Measurements from ENCODE around the gene ERBIN. TPM values are rescaled to one million over a fixed set of nuclear protein-coding genes. Genes with fewer than 3 reads are reported as not detected.

ERBIN gene
- total and polyA plus RNA-seq, 2 of the 13 experiments (the other 11 are each of a cell fraction or from before 2014, with no cell fraction given), result 14.4 to 41.7 TPM

DNA sequence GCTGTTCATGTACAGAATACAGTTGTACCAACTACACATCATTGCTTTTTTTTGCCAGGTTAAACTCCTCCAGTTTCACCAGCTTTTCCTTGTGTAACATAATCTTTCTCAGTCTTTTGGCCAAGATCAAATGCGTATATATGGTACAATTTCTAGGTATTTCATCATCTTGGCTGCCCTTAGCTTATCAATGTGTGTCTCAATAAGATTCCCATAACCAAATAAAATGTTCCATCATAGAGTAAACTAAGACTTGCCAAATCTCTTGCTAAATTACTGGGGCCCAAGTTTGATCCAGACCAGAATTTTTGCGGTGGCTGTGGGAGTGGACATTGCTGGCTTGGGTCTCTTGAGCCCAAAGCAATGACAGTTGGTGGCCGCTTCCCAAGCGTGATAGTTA is 24.3 kb upstream of the ERBIN start (continued):
- TF ChIP-seq, protein P1, sequence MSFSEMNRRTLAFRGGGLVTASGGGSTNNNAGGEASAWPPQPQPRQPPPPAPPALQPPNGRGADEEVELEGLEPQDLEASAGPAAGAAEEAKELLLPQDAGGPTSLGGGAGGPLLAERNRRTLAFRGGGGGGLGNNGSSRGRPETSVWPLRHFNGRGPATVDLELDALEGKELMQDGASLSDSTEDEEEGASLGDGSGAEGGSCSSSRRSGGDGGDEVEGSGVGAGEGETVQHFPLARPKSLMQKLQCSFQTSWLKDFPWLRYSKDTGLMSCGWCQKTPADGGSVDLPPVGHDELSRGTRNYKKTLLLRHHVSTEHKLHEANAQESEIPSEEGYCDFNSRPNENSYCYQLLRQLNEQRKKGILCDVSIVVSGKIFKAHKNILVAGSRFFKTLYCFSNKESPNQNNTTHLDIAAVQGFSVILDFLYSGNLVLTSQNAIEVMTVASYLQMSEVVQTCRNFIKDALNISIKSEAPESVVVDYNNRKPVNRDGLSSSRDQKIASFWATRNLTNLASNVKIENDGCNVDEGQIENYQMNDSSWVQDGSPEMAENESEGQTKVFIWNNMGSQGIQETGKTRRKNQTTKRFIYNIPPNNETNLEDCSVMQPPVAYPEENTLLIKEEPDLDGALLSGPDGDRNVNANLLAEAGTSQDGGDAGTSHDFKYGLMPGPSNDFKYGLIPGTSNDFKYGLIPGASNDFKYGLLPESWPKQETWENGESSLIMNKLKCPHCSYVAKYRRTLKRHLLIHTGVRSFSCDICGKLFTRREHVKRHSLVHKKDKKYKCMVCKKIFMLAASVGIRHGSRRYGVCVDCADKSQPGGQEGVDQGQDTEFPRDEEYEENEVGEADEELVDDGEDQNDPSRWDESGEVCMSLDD (CRISPR knock-in tag; IDR thresholded peaks at IDR 0.05; ENCODE audit: borderline replicate concordance), result no peak
- TF ChIP-seq ZNF660 (CRISPR knock-in tag; IDR thresholded peaks at IDR 0.05; ENCODE audit: borderline replicate concordance, low read depth) (no peak), SMAD1 (CRISPR knock-in tag; IDR thresholded peaks at IDR 0.05; ENCODE audit: borderline replicate concordance, low read depth) (no peak), ETV5 (CRISPR knock-in tag; IDR thresholded peaks at IDR 0.05; ENCODE audit: borderline replicate concordance) (no peak), ZFAT (CRISPR knock-in tag; conservative IDR thresholded peaks at IDR 0.05) (no peak), MBNL3 (CRISPR knock-in tag; conservative IDR thresholded peaks at IDR 0.05) (no peak), SKI (IDR thresholded peaks at IDR 0.05; ENCODE audit: partially characterized antibody) (no peak)
- TF ChIP-seq, protein P2, sequence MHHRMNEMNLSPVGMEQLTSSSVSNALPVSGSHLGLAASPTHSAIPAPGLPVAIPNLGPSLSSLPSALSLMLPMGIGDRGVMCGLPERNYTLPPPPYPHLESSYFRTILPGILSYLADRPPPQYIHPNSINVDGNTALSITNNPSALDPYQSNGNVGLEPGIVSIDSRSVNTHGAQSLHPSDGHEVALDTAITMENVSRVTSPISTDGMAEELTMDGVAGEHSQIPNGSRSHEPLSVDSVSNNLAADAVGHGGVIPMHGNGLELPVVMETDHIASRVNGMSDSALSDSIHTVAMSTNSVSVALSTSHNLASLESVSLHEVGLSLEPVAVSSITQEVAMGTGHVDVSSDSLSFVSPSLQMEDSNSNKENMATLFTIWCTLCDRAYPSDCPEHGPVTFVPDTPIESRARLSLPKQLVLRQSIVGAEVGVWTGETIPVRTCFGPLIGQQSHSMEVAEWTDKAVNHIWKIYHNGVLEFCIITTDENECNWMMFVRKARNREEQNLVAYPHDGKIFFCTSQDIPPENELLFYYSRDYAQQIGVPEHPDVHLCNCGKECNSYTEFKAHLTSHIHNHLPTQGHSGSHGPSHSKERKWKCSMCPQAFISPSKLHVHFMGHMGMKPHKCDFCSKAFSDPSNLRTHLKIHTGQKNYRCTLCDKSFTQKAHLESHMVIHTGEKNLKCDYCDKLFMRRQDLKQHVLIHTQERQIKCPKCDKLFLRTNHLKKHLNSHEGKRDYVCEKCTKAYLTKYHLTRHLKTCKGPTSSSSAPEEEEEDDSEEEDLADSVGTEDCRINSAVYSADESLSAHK (CRISPR knock-in tag; IDR thresholded peaks at IDR 0.05; ENCODE audit: borderline replicate concordance), result no peak

DNA sequence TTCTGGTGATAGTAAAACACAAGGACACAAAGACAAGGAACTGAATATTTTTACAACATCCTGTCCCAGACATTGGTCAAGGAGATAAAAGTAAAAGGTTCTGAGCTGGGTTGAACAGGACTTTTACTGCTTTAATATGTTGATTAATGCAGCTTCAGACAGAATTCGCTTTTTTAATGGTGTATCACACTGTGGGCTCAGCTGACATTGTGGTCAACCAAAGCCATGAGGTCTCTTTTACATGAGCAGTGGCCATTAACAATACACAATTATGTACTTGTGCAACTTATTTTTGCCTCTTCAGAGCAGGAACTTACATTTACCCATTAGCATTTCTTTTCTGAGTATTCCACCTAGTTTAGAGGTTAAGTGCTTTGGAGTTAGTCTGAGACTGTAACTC is 22.8 kb upstream of the ERBIN start:
- in situ Hi-C loops (cut with HindIII; ENCODE audit: extremely low pct_ligation_motif_present, low pct_unique_long_range_greater_than_20kb), result no loop called here
- POLR2A ChIA-PET, result no interaction called here
- H2AFZ ChIP-seq (ENCODE audit: low read length), result no peak overlapping the region
- TF ChIP-seq KDM6A (CRISPR knock-in tag; IDR thresholded peaks at IDR 0.05; ENCODE audit: low read depth) (no peak), EP300 (IDR thresholded peaks at IDR 0.05; ENCODE audit: low read depth in 2 of 2, low read length in 2 of 2) (no peak), EP300 (CRISPR knock-in tag; IDR thresholded peaks at IDR 0.05; ENCODE audit: borderline replicate concordance) (no peak), ZFYVE20 (CRISPR knock-in tag; IDR thresholded peaks at IDR 0.05; ENCODE audit: borderline replicate concordance, low read depth) (no peak)

More for the DNA sequence above, 22.8 kb upstream of the ERBIN start:
- CTCF ChIA-PET (ENCODE audit: low intra/inter-chr PET ratio, low total read pairs), result no interaction called here
- DNase-seq (ENCODE audit: low spot score) (no peak), ATAC-seq (no peak), FAIRE-seq (no peak)
- Histone ChIP-seq H3K4me2 (ENCODE audit: low read depth, low read length) (no peak overlapping the region), H3K79me2 (ENCODE audit: insufficient read depth, low read length) (no peaks in the 10 kb centered on the region), H3K9me3 (ENCODE audit: low read length) (no peaks in the 10 kb centered on the region), H3K36me3 (replicated peaks in 1 of 2; ENCODE audit: control insufficient read depth in 1 of 2, insufficient read depth in 2 of 2, low read length in 2 of 2) (no peaks in the 10 kb centered on the region), H4K20me1 (ENCODE audit: insufficient read depth, low read length) (no peaks in the 10 kb centered on the region), H3K9ac (ENCODE audit: insufficient read depth, low read depth, low read length) (no peak overlapping the region), H3K27me3 (ENCODE audit: control insufficient read depth in 1 of 2, insufficient read depth in 2 of 2, low read length in 2 of 2) (no peaks in the 10 kb centered on the region), H3K27ac (ENCODE audit: extremely low read length, insufficient read depth, low read length) (no peak overlapping the region), H3K4me3 (replicated peaks in 1 of 3; ENCODE audit: insufficient read depth in 1 of 3, low read depth in 2 of 3, low read length in 3 of 3) (no peak overlapping the region), H3K4me1 (ENCODE audit: insufficient read depth, low read length) (no peaks in the 10 kb centered on the region)
- intact Hi-C loops (cut with micrococcal nuclease; ENCODE audit: unreplicated experiment), result no loop called here
- no TSS peak for BruUV-seq (replicated peaks)
- 64% methylated on average over 1 of the region's 1 CpG for WGBS (ENCODE audit: low lambda C conversion rate)

Measured in HepG2 (cell line).